IMR-90 (cell line): ENCODE measurements around the gene ENDOV.

ENCODE experiments used
- BHLHE40 ChIP-seq: fragments of 150-350 bp; IDR thresholded peaks from 2 replicates; pipeline ENCODE4 v1.6.1; 2016; ENCODE audit warnings: mild to moderate bottlenecking, low read depth, low read length
- CHD1 ChIP-seq: IDR thresholded peaks from 2 replicates; pipeline ENCODE4 v1.6.1; 2012; ENCODE audit warnings: low read depth, low read length, improper control_type of control experiment
- CTCF ChIP-seq: conservative IDR thresholded peaks from 2 replicates; pipeline ENCODE4 v1.5.1; 2012; ENCODE audit warnings: mild to moderate bottlenecking, low read depth, low read length, improper control_type of control experiment
- POLR2A ChIP-seq: IDR thresholded peaks from 2 replicates; pipeline ENCODE4 v1.6.1; 2012; ENCODE audit warnings: mild to moderate bottlenecking, low read depth, low read length
- RAD21 ChIP-seq: IDR thresholded peaks from 2 replicates; pipeline ENCODE4 v1.6.1; 2012; ENCODE audit warnings: low read length, improper control_type of control experiment
- SMC3 ChIP-seq: fragments of 150-350 bp; IDR thresholded peaks from 2 replicates; pipeline ENCODE4 v1.6.1; 2016; ENCODE audit warnings: low read depth, mild to moderate bottlenecking, antibody characterized with exemption, low read length, moderate library complexity

- TF ChIP-seq BHLHE40 = no peak
- TF ChIP-seq CTCF = no peak
- no peak for TF ChIP-seq POLR2A
- TF ChIP-seq CHD1 = no peak
- TF ChIP-seq RAD21 = no peak
- TF ChIP-seq SMC3 = no peak
Observed at GRCh38 chr17:80421381-80422090, 6.6 kb downstream of the ENDOV start.
